ENCODE data around the gene EYS. TPM values are rescaled to one million over a fixed set of nuclear protein-coding genes. Genes with fewer than 3 reads are reported as not detected.

EYS gene
- total and polyA plus RNA-seq, 2 donors from 2014 or later = not detected

- TF ChIP-seq CTCF (IDR thresholded peaks at IDR 0.05; ENCODE audit: borderline replicate concordance, extremely low read depth, insufficient read depth) = no peak
- Histone ChIP-seq H3K27me3 (ENCODE audit: control insufficient read depth, insufficient read depth, low read length) (no peaks in the 10 kb centered on the region), H3K9me3 (ENCODE audit: control insufficient read depth in 2 of 3, insufficient read depth in 1 of 3, low read length in 3 of 3) (no peaks in the 10 kb centered on the region), H3K9ac (ENCODE audit: low read length in 3 of 3) (no peak overlapping the region), H3K36me3 (ENCODE audit: control insufficient read depth in 2 of 3, insufficient read depth in 3 of 3, low read length in 3 of 3) (no peaks in the 10 kb centered on the region), H3K4me1 (ENCODE audit: control insufficient read depth in 2 of 3, insufficient read depth in 2 of 3, low read depth in 1 of 3, low read length in 3 of 3) (no peaks in the 10 kb centered on the region), H3K27ac (ENCODE audit: low read depth in 2 of 2, low read length in 2 of 2) (no peak overlapping the region), H3K4me3 (ENCODE audit: low read length in 3 of 3) (no peak overlapping the region)
- DNase-seq (no peak), FAIRE-seq (no peak)
- intact Hi-C loops (cut with DNase I) = no loop called here
These were observed 1907.7 kb downstream of the EYS start for GRCh38 chr6:63799313-63799712.

- no peaks in the 10 kb centered on the region for H3K36me3 ChIP-seq (ENCODE audit: control insufficient read depth in 2 of 3, insufficient read depth in 3 of 3, low read length in 3 of 3)
- H3K4me1 ChIP-seq (ENCODE audit: control insufficient read depth in 2 of 3, insufficient read depth in 2 of 3, low read depth in 1 of 3, low read length in 3 of 3) = no peaks in the 10 kb centered on the region
- H3K9me3 ChIP-seq (ENCODE audit: control insufficient read depth in 2 of 3, insufficient read depth in 1 of 3, low read length in 3 of 3) = no peaks in the 10 kb centered on the region
- no peaks in the 10 kb centered on the region for H3K27me3 ChIP-seq (ENCODE audit: control insufficient read depth, insufficient read depth, low read length)
- intact Hi-C loops (cut with DNase I) = no loop called here
- H3K27ac ChIP-seq (ENCODE audit: low read depth in 2 of 2, low read length in 2 of 2) = no peak overlapping the region
- no peak overlapping the region for H3K9ac ChIP-seq (ENCODE audit: low read length in 3 of 3)
- no peak overlapping the region for H3K4me3 ChIP-seq (ENCODE audit: low read length in 3 of 3)
- no peak for TF ChIP-seq CTCF (IDR thresholded peaks at IDR 0.05; ENCODE audit: borderline replicate concordance, extremely low read depth, insufficient read depth)
- no peak for FAIRE-seq
- DNase-seq = no peak
These were observed 1908.6 kb downstream of the EYS start for GRCh38 chr6:63798378-63798777.

GRCh38 chr6:63797721-63798120 lies 1909.3 kb downstream of the EYS start:
- FAIRE-seq (no peak), DNase-seq (no peak)
- Histone ChIP-seq H3K4me1 (ENCODE audit: control insufficient read depth in 2 of 3, insufficient read depth in 2 of 3, low read depth in 1 of 3, low read length in 3 of 3) (no peaks in the 10 kb centered on the region), H3K9ac (ENCODE audit: low read length in 3 of 3) (no peak overlapping the region), H3K4me3 (ENCODE audit: low read length in 3 of 3) (no peak overlapping the region), H3K36me3 (ENCODE audit: control insufficient read depth in 2 of 3, insufficient read depth in 3 of 3, low read length in 3 of 3) (no peaks in the 10 kb centered on the region), H3K27ac (ENCODE audit: low read depth in 2 of 2, low read length in 2 of 2) (no peak overlapping the region), H3K27me3 (ENCODE audit: control insufficient read depth, insufficient read depth, low read length) (no peaks in the 10 kb centered on the region), H3K9me3 (ENCODE audit: control insufficient read depth in 2 of 3, insufficient read depth in 1 of 3, low read length in 3 of 3) (no peaks in the 10 kb centered on the region)
- intact Hi-C loops (cut with DNase I) = no loop called here
- TF ChIP-seq CTCF (IDR thresholded peaks at IDR 0.05; ENCODE audit: borderline replicate concordance, extremely low read depth, insufficient read depth) = no peak

- Histone ChIP-seq H3K4me3 (ENCODE audit: low read length in 3 of 3) (no peak overlapping the region), H3K9ac (ENCODE audit: low read length in 3 of 3) (no peak overlapping the region), H3K9me3 (ENCODE audit: control insufficient read depth in 2 of 3, insufficient read depth in 1 of 3, low read length in 3 of 3) (no peaks in the 10 kb centered on the region), H3K27ac (ENCODE audit: low read depth in 2 of 2, low read length in 2 of 2) (no peak overlapping the region), H3K4me1 (ENCODE audit: control insufficient read depth in 2 of 3, insufficient read depth in 2 of 3, low read depth in 1 of 3, low read length in 3 of 3) (no peaks in the 10 kb centered on the region), H3K27me3 (ENCODE audit: control insufficient read depth, insufficient read depth, low read length) (no peaks in the 10 kb centered on the region), H3K36me3 (ENCODE audit: control insufficient read depth in 2 of 3, insufficient read depth in 3 of 3, low read length in 3 of 3) (no peaks in the 10 kb centered on the region)
- intact Hi-C loops (cut with DNase I) = no loop called here
- no peak for DNase-seq
- TF ChIP-seq CTCF (IDR thresholded peaks at IDR 0.05; ENCODE audit: borderline replicate concordance, extremely low read depth, insufficient read depth) = no peak
- no peak for FAIRE-seq
These were observed 1911.2 kb downstream of the EYS start for GRCh38 chr6:63795826-63796225.

Data from kidney (tissue), 14 donors.